Fibroblast of lung (primary cell): ENCODE measurements around the gene ARID1B.

Experiments
- EZH2 ChIP-seq: IDR thresholded peaks from 2 replicates; pipeline ENCODE4 v1.5.1; 2012; ENCODE audit warnings: low read length, control low read depth, mild to moderate bottlenecking; ENCODE audit errors: missing control alignments
- TF ChIP-seq, protein P1 (sequence below), 2 donors: IDR thresholded peaks in 1 of 2; conservative IDR thresholded peaks in 1 of 2; 1 replicate in 1 of 2; 2 replicates in 1 of 2; pipeline ENCODE4 v1.5.1; 2011 to 2012; ENCODE audit warnings: low read length in 2 of 2, control low read depth in 1 of 2, inconsistent platforms in 1 of 2, low read depth in 1 of 2, mild to moderate bottlenecking in 1 of 2

DNA sequence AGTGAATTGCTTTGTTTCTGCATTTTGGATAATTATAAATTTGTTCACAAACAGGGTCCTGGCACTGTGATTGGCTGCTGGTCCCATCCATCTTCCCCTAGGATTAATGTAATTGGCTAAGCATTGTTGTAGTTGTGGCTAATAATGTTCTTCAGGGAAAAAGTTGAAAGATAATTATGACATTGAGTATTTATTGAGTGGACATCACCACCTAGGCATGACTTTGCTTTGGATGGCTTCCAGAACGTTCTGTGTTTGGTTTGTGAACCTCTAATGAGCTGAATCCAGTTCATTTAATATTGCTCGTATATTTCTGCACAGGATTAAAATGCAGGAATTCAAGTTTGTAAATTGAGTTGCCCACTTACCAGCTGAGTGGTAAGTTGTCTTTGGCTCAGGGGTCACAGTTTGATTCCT, 55.1 kb downstream of the ARID1B start:
- TF ChIP-seq, protein P1, sequence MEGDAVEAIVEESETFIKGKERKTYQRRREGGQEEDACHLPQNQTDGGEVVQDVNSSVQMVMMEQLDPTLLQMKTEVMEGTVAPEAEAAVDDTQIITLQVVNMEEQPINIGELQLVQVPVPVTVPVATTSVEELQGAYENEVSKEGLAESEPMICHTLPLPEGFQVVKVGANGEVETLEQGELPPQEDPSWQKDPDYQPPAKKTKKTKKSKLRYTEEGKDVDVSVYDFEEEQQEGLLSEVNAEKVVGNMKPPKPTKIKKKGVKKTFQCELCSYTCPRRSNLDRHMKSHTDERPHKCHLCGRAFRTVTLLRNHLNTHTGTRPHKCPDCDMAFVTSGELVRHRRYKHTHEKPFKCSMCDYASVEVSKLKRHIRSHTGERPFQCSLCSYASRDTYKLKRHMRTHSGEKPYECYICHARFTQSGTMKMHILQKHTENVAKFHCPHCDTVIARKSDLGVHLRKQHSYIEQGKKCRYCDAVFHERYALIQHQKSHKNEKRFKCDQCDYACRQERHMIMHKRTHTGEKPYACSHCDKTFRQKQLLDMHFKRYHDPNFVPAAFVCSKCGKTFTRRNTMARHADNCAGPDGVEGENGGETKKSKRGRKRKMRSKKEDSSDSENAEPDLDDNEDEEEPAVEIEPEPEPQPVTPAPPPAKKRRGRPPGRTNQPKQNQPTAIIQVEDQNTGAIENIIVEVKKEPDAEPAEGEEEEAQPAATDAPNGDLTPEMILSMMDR (conservative IDR thresholded peaks at IDR 0.05 in 1 of 2, IDR thresholded peaks at IDR 0.05 in 1 of 2; ENCODE audit: low read depth in 1 of 2, low read length in 2 of 2), result no peak
- no peak for TF ChIP-seq EZH2
